Measurements from ENCODE around the gene TMEM255B. TPM values are rescaled to one million over a fixed set of nuclear protein-coding genes. Genes with fewer than 3 reads are reported as not detected.

TMEM255B gene
- total RNA-seq, 1 experiment from 2014 or later, result 2.8 TPM

- Histone ChIP-seq H2AK5ac (ENCODE audit: insufficient read length, low read length) (no peak overlapping the region), H3K9ac (ENCODE audit: extremely low read depth, insufficient read length, low read length) (no peak overlapping the region), H3T11ph (ENCODE audit: low read length) (no peak overlapping the region), H3K9me3 (ENCODE audit: control insufficient read depth, low read depth, low read length) (no peaks in the 10 kb centered on the region), H3K27me3 (ENCODE audit: insufficient read depth, low read length) (no peaks in the 10 kb centered on the region), H3K4me2 (ENCODE audit: insufficient read depth, insufficient read length, low read length) (no peak overlapping the region), H2BK12ac (ENCODE audit: insufficient read length, low read depth, low read length) (no peak overlapping the region), H3K23me2 (ENCODE audit: insufficient read length, low read depth, low read length, poor library complexity, severe bottlenecking) (no peaks in the 10 kb centered on the region), H4K5ac (ENCODE audit: insufficient read length, low read depth, low read length) (no peak overlapping the region), H3K4ac (ENCODE audit: low read depth, low read length) (no peak overlapping the region), H4K8ac (replicated peaks; ENCODE audit: insufficient read length, low read depth, low read length) (no peak overlapping the region), H3K18ac (ENCODE audit: insufficient read length, low read depth, low read length) (no peak overlapping the region), H2BK120ac (ENCODE audit: low read depth, low read length, poor library complexity, severe bottlenecking) (no peak overlapping the region), H2BK20ac (ENCODE audit: low read depth, low read length, poor library complexity, severe bottlenecking) (no peak overlapping the region), H3K14ac (ENCODE audit: insufficient read depth, low read length) (no peak overlapping the region), H3K56ac (ENCODE audit: insufficient read length, low read depth, low read length) (no peak overlapping the region), H3K79me1 (ENCODE audit: insufficient read depth, low read depth, low read length, poor library complexity, severe bottlenecking) (no peaks in the 10 kb centered on the region), H2BK15ac (ENCODE audit: low read depth, low read length) (no peak overlapping the region), H2AFZ (ENCODE audit: low read length) (no peak overlapping the region), H4K91ac (ENCODE audit: insufficient read length, low read depth, low read length) (no peak overlapping the region), H3K23ac (ENCODE audit: insufficient read length, low read depth, low read length) (no peak overlapping the region), H3K79me2 (ENCODE audit: insufficient read depth, low read length) (no peaks in the 10 kb centered on the region), H2BK5ac (ENCODE audit: insufficient read length, low read length) (no peak overlapping the region), H4K20me1 (ENCODE audit: control insufficient read depth, insufficient read depth, insufficient read length) (peaks cover 2% of the 10 kb centered on the region), H3K4me1 (ENCODE audit: insufficient read depth, low read length) (no peaks in the 10 kb centered on the region), H3K27ac (ENCODE audit: insufficient read length, low read depth, low read length) (no peak overlapping the region)
- peaks cover 8% of the 10 kb centered on the region; the same call in 1 of the 2 replicates for H3K27me3 Mint-ChIP-seq (ENCODE audit: low read depth)
- H3K27ac Mint-ChIP-seq, result no peak overlapping the region
- no peaks in the 10 kb centered on the region; a peak in 2 of 7 replicates for H3K36me3 Mint-ChIP-seq (ENCODE audit: insufficient read depth in 1 of 3, low read depth in 3 of 3)
- no peak for DNase-seq
- no CpG with 5 or more reads among the region's 4 CpGs for WGBS (ENCODE audit: extremely low coverage, insufficient read length, low lambda C conversion rate)
- peaks cover 0 to 4% of the 10 kb centered on the region in 2 experiments; a peak in 2 of 5 replicates for H3K9me3 Mint-ChIP-seq
- H3K4me1 Mint-ChIP-seq, result no peaks in the 10 kb centered on the region
- no peak overlapping the region for H3K4me3 Mint-ChIP-seq
- TF ChIP-seq CTCF (conservative IDR thresholded peaks at IDR 0.05), result no peak
These were observed 12.8 kb downstream of the TMEM255B start for GRCh38 chr13:113771709-113772331.

Data from H9 (cell line).